22Rv1 (cell line): ENCODE data around the gene HDAC6.
"Not testable (repeated sequence)": the region's sequence is repeated elsewhere in the genome, so short reads cannot be mapped to it uniquely, and the experiment has no call there.

Source experiments
- H3K27ac ChIP-seq: fragments of 450-650 bp; 2 replicates; pipeline ENCODE4 v1.5.1; 2017
- ZFX ChIP-seq: fragments of 450-650 bp; IDR thresholded peaks from 2 replicates; pipeline ENCODE4 v1.6.1; 2017; ENCODE audit warnings: antibody characterized with exemption, borderline replicate concordance
- TF ChIP-seq, protein P1 (sequence below): fragments of 450-650 bp; IDR thresholded peaks from 2 replicates; pipeline ENCODE4 v1.5.1; 2017; ENCODE audit warnings: mild to moderate bottlenecking

Gene HDAC6

DNA sequence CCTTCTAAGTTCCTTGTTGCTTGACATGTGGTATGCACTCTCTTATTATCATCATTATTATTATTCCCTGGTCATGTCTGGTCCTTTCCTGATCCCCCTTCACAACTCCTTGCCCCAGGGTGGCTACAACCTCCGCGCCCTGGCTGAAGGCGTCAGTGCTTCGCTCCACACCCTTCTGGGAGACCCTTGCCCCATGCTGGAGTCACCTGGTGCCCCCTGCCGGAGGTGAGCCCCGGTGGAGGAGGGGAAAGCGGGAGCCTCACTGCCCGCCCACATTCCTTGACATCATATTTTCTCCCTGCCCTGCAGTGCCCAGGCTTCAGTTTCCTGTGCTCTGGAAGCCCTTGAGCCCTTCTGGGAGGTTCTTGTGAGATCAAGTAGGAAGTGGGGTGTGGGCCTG is 13.4 kb downstream of the HDAC6 start:
- TF ChIP-seq, protein P1, sequence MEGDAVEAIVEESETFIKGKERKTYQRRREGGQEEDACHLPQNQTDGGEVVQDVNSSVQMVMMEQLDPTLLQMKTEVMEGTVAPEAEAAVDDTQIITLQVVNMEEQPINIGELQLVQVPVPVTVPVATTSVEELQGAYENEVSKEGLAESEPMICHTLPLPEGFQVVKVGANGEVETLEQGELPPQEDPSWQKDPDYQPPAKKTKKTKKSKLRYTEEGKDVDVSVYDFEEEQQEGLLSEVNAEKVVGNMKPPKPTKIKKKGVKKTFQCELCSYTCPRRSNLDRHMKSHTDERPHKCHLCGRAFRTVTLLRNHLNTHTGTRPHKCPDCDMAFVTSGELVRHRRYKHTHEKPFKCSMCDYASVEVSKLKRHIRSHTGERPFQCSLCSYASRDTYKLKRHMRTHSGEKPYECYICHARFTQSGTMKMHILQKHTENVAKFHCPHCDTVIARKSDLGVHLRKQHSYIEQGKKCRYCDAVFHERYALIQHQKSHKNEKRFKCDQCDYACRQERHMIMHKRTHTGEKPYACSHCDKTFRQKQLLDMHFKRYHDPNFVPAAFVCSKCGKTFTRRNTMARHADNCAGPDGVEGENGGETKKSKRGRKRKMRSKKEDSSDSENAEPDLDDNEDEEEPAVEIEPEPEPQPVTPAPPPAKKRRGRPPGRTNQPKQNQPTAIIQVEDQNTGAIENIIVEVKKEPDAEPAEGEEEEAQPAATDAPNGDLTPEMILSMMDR, result no peak
- TF ChIP-seq ZFX, result no peak
- H3K27ac ChIP-seq, result no peak overlapping the region

DNA sequence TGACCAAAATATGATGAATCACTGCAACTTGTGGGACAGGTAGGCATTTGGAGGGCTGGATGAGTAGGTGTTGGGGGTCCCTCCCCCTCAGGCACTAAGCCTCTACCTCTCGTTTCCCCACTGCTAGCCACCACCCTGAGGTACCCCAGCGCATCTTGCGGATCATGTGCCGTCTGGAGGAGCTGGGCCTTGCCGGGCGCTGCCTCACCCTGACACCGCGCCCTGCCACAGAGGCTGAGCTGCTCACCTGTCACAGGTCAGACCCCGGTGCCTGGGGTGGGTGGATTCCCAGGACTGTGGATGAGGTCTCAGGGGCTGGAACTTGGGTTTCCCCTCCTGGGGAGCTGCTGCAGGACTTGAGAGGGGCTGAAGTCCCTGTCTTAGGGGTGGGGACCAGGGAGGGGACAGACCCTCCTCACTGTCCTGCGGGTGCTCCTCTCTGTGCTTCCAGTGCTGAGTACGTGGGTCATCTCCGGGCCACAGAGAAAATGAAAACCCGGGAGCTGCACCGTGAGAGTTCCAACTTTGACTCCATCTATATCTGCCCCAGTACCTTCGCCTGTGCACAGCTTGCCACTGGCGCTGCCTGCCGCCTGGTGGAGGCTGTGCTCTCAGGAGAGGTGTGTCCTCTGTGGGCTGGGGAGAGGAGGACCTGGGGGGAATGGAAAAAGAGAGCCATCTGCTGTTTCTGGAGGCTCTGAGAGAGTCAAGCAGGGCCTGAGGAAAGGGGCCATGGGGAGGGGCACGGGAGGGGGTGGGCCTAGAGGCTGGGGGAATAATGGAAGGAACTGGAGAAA is 14.3 kb downstream of the HDAC6 start:
- no peak overlapping the region for H3K27ac ChIP-seq
- no peak for TF ChIP-seq ZFX
- TF ChIP-seq, protein P1, result no peak

DNA sequence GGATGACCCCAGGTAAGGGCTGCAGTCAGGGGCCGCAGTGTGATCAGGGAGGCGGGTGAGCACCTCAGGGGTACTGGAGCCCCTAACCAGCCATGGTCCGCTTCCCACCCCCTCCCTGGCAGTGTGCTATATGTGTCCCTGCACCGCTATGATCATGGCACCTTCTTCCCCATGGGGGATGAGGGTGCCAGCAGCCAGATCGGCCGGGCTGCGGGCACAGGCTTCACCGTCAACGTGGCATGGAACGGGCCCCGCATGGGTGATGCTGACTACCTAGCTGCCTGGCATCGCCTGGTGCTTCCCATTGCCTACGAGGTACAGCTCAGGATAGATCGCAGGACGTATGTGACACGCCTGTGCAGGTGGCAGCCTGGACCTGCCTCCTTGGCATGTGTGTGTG is 16.2 kb downstream of the HDAC6 start:
- H3K27ac ChIP-seq, result no peak overlapping the region
- TF ChIP-seq, protein P1, result no peak
- no peak for TF ChIP-seq ZFX

DNA sequence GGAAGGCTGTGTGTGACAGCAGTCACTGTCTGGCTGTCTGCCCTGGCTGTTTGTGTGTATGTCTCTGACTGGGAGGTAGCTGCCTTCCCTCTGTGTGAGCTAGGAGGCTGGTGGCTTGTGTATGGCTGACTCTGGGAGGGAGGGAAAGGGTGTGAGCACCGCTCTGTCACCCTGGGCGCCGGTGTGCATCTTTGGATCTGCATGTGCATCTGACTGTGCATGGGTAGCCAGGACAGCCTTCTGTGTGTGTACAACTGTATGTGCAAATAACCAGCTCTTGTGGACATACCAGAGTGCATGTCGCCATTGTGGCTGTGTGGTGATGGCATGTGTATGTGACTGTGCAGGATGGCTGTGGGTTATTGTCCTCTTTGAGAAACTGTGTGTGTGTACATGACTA is 17.0 kb downstream of the HDAC6 start:
- TF ChIP-seq, protein P1, result no peak
- TF ChIP-seq ZFX, result no peak

DNA sequence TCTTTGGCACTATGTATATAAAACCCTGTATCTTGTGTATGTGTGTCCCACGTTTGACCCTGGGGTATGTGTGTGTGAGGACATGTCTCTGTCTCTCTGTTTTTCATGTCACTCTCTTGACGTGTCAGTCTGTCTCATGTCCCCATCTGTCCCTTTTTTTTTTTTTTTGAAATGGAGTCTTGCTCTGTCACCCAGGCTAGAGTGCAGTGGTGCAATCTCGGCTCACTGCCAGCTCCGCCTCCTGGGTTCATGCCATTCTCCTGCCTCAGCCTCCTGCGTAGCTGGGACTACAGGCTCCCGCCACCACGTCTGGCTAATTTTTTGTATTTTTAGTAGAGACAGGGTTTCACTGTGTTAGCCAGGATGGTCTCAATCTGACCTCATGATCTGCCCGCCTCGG is 17.5 kb downstream of the HDAC6 start:
- H3K27ac ChIP-seq, result not testable (repeated sequence)

More for the DNA sequence above, 17.0 kb downstream of the HDAC6 start:
- H3K27ac ChIP-seq, result no peak overlapping the region

DNA sequence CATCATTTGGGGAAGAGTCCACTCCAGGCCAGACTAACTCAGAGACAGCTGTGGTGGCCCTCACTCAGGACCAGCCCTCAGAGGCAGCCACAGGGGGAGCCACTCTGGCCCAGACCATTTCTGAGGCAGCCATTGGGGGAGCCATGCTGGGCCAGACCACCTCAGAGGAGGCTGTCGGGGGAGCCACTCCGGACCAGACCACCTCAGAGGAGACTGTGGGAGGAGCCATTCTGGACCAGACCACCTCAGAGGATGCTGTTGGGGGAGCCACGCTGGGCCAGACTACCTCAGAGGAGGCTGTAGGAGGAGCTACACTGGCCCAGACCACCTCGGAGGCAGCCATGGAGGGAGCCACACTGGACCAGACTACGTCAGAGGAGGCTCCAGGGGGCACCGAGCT is 21.2 kb downstream of the HDAC6 start:
- TF ChIP-seq, protein P1, result no peak
- no peak for TF ChIP-seq ZFX
- no peak overlapping the region for H3K27ac ChIP-seq

DNA sequence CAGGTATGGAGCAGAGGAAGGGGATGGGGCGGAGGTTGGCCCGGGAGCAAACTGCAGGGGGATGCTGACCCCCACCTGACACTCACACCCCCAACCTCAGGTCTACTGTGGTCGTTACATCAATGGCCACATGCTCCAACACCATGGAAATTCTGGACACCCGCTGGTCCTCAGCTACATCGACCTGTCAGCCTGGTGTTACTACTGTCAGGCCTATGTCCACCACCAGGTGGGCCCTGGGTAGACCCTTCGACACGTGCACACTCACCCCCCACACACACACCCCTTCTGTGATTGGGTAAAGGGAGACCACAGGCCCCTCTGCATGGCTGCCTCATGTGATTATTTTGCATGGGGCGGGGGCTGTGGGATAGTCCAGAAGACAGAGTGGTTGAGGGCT is 22.2 kb downstream of the HDAC6 start:
- no peak overlapping the region for H3K27ac ChIP-seq
- no peak for TF ChIP-seq ZFX
- TF ChIP-seq, protein P1, result no peak
